ENCODE measurements around the gene KCNG4.

GRCh38 chr16:84262031-84262430, 22.2 kb upstream of the KCNG4 start:
- TF ChIP-seq TAF1 (IDR thresholded peaks at IDR 0.05; ENCODE audit: low read depth, low read length) = no peak
- no peak for TF ChIP-seq POLR2A (IDR thresholded peaks at IDR 0.05; ENCODE audit: low read depth, low read length)
- no peak for TF ChIP-seq POLR2AphosphoS5 (IDR thresholded peaks at IDR 0.05; ENCODE audit: low read depth, low read length)
- no peak for TF ChIP-seq SPI1 (IDR thresholded peaks at IDR 0.05; ENCODE audit: low read depth, low read length)
